HFF-Myc (cell line): Measurements from ENCODE around the gene TRAF7.

ENCODE experiments used
- DNase-seq: peaks from one replicate; pipeline ENCODE4 v3.0.0-alpha.2; 2011; ENCODE audit warnings: low read depth; ENCODE audit errors: extremely low read depth
- H3K4me3 ChIP-seq: replicated peaks from 2 replicates; pipeline ENCODE4 v1.5.1; 2011; ENCODE audit warnings: low read depth, mild to moderate bottlenecking, control low read depth, low read length
- CTCF ChIP-seq: IDR thresholded peaks from 2 replicates; pipeline ENCODE4 v1.5.1; 2012; ENCODE audit warnings: mild to moderate bottlenecking, low read depth, low read length, control low read depth; ENCODE audit errors: missing control alignments

The TRAF7 gene

DNA sequence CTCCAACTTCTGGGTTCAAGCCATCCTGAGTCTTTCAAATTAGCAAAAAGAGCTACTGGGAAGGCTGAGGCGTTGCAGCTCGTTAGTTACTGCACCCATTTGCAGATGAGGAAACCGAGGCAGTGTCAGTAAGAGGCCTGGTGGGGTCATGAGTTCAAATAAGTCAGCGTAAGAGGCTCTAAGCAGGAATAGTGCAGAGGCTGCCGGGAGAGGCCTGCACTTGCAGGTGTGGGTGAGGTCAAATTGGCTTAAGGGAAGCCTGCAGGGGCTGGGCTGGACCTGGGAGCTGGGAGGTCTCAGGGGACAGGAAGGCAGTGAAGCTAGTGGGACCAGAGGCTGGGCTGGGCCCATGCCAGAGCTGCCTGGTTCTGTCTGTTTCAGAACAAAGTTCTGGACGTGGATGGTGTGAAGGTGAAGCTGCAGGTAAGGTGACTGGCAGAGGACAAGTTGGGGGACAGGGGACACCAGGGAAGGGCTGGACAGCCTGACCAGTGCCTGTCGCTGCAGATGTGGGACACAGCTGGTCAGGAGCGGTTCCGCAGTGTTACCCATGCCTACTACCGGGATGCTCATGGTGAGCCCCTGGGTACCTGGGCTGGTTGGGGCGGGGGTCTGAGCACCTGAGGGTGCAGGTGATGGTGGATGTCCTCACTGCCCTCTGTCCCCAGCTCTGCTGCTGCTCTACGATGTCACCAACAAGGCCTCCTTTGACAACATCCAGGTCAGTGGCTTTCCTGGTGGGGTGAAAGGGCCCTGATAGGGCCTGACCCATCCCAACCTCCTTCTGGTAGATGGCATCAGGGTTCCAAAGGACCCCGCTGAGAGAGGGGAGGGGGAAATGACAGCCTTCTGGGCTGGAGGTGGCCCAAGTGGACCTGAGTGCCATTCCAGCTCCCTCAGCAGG is 4.1 kb upstream of the TRAF7 start:
- H3K4me3 ChIP-seq, result peak overlapping the region; percentile 100
- no peak for DNase-seq
- no peak for TF ChIP-seq CTCF

DNA sequence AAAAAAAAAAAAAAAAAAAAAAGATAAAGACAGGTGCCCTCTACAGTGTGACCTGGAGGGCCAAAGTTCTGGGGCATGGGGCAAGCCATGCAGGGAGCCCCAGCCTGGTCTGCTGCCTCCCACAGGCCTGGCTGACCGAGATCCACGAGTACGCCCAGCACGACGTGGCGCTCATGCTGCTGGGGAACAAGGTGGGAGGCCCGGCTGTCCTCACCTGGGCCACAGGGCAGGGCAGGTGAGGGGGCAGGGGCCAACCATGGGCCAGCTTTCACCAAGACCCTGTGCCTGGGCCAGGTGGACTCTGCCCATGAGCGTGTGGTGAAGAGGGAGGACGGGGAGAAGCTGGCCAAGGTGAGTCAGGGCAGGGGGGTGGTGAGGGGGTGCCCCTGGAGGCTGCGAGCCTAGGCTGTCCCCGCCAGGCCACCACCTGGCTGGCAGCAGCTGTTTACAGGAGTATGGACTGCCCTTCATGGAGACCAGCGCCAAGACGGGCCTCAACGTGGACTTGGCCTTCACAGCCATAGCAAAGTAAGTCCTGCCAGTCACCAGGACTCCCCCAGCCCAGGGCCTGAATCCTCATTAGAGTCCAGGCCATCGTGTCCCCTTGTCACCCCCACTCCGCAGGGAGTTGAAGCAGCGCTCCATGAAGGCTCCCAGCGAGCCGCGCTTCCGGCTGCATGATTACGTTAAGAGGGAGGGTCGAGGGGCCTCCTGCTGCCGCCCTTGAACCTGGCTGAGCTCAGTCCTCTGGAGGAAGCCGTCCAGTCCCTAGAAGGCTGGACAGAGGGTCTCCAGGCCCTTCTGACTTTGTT is 2.7 kb upstream of the TRAF7 start:
- TF ChIP-seq CTCF, result no peak
- no peak for DNase-seq
- H3K4me3 ChIP-seq, result peak overlapping the region; percentile 100

DNA sequence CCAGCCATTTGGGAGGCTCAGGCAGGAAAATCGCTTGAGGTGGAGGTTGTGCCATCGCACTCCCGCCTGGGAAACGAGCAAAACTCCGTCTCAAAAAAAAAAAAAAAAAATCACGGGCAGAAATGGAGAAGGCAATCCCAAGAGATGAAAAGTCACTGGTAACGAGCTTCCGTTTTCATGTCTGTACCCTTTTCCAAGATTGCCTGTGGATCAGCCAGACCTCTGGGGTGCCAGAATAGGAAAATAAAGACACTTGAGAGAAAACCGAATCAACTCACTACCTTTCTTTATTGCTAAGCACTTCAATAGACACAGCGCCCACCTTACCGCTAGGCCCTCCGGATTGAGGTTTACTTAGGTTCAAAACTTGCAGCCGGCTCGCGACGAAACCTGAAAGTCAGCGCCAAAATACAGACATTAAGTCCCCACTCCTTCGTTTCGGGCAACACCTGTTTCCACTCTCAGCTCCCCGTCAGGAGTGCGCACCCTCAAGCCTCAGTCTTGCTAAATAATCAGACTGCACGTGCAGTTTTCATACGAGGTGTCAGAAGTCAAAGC is 970 bp upstream of the TRAF7 start:
- DNase-seq, result no peak
- TF ChIP-seq CTCF, result no peak

GRCh38 chr16:2155977-2156848 is 631 bp downstream of the TRAF7 start:
- H3K4me3 ChIP-seq, result peak overlapping the region; percentile 79
- no peak for TF ChIP-seq CTCF
- no peak for DNase-seq

More for the DNA sequence above, 970 bp upstream of the TRAF7 start:
- peak overlapping the region; percentile 100 for H3K4me3 ChIP-seq

- peak overlapping the region; percentile 79 for H3K4me3 ChIP-seq
- no peak for DNase-seq
- TF ChIP-seq CTCF, result no peak
These were observed 1.3 kb downstream of the TRAF7 start for GRCh38 chr16:2156849-2157224.
